GM21825 (cell line): Measurements from ENCODE around the gene CCDC149.

Experiments used
- ATAC-seq: cut with Tn5 transposase; IDR thresholded peaks from one replicate; pipeline ENCODE4 v1.9.1; 2021; ENCODE audit warnings: mild to moderate bottlenecking, moderate library complexity; ENCODE audit not compliant: unreplicated experiment

Gene CCDC149

GRCh38 chr4:24912252-24913118, at the start of gene CCDC149:
CCDC149 (minus strand) TSS chr4:24913042; CDS start chr4:24912864, 178 bp downstream.
- ATAC-seq = no peak

- no peak for ATAC-seq
Observed at GRCh38 chr4:24957886-24958285, 45.0 kb upstream of the CCDC149 start.

GRCh38 chr4:24956763-24957162, 43.9 kb upstream of the CCDC149 start:
- no peak for ATAC-seq

- no peak for ATAC-seq
Observed at GRCh38 chr4:24956091-24956490, 43.2 kb upstream of the CCDC149 start.

- no peak for ATAC-seq
Observed at GRCh38 chr4:24952667-24953066, 39.8 kb upstream of the CCDC149 start.

GRCh38 chr4:24949970-24950369, 37.1 kb upstream of the CCDC149 start:
- no peak for ATAC-seq

- no peak for ATAC-seq
Observed at GRCh38 chr4:24937917-24938281, 25.1 kb upstream of the CCDC149 start.

- ATAC-seq = no peak
Observed at GRCh38 chr4:24937176-24937916, 24.5 kb upstream of the CCDC149 start.

GRCh38 chr4:24935856-24936255, 23.0 kb upstream of the CCDC149 start:
- ATAC-seq = no peak

GRCh38 chr4:24934311-24934710, 21.5 kb upstream of the CCDC149 start:
- no peak for ATAC-seq

GRCh38 chr4:24933684-24934275, 20.9 kb upstream of the CCDC149 start:
- no peak for ATAC-seq

- ATAC-seq = no peak
Observed at GRCh38 chr4:24932515-24933225, 19.8 kb upstream of the CCDC149 start.

GRCh38 chr4:24930151-24930550, 17.3 kb upstream of the CCDC149 start:
- no peak for ATAC-seq

GRCh38 chr4:24928708-24929107, 15.9 kb upstream of the CCDC149 start:
- no peak for ATAC-seq

GRCh38 chr4:24927049-24927448, 14.2 kb upstream of the CCDC149 start:
- no peak for ATAC-seq

- no peak for ATAC-seq
Observed at GRCh38 chr4:24924309-24924781, 11.5 kb upstream of the CCDC149 start.

- no peak for ATAC-seq
Observed at GRCh38 chr4:24923550-24923949, 10.7 kb upstream of the CCDC149 start.

- ATAC-seq = no peak
Observed at GRCh38 chr4:24923002-24923401, 10.2 kb upstream of the CCDC149 start.

GRCh38 chr4:24922416-24922815, 9.6 kb upstream of the CCDC149 start:
- ATAC-seq = no peak

- ATAC-seq = no peak
Observed at GRCh38 chr4:24921491-24921890, 8.6 kb upstream of the CCDC149 start.

- ATAC-seq = no peak
Observed at GRCh38 chr4:24920008-24920407, 7.2 kb upstream of the CCDC149 start.
